Smooth muscle cell of the coronary artery (primary cell): Measurements from ENCODE around the gene TLE5. TPM values are rescaled to one million over a fixed set of nuclear protein-coding genes. Genes with fewer than 3 reads are reported as not detected.

Source experiments
- total RNA-seq: library from RNA; depleted of rRNA; stranded (reverse); fragments of >200 nt; gene quantifications from 2 replicates; pipeline ENCODE4 v1.2.3, GENCODE V29; 2014; ENCODE audit warnings: low replicate concordance

Gene TLE5, protein sequence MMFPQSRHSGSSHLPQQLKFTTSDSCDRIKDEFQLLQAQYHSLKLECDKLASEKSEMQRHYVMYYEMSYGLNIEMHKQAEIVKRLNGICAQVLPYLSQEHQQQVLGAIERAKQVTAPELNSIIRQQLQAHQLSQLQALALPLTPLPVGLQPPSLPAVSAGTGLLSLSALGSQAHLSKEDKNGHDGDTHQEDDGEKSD
- total RNA-seq, result 160 and 167 TPM in 2 replicates

DNA sequence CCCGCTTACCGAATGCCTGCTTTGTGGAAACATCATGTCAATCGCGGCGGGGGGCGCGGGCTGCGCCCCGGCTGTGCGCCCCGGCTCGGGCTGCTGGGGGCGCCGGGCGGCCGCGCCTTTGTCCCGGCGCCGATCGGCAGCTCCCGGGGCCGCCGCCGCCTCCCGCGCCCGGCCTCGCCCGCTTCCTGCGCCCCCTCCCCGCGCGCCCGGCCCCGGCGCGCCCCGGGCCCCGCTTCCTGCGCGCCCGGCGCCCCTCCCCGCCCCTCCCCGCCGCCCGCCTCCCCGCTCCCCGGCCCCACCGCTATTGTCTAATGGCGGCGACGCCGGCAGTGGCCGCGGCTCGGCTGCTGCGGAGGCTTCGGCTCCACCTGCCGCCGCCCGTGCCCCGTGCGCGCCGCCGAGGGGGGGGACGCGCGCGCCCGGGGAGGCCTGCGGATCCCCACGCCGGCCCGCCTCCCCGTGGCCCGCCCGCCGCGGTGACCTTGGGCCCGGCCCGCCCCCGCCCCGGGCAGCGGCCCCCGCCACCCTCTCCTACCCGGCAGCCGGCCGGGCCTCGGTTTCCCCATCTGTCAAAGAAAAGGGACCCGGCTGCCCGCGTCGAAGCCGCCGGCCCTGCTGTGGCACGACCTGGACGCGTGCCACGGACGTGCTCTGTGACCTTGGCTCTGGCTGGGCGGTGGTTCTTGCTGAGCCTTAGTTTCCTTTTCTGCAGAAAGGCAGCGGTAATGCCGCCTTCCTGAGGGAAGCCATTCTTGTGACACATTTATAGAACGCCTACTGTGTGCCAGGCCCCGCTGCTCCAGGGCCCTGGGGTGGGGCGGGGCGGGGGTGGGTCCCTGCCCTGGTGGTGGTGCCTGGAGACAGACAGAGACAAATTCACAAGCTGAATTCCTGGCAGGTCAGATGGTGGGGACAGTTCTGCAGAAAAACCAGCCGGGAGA is at the start of gene TLE5:
Gene TLE5 (minus strand): TSS at position 331 of the 941 bp plus-strand sequence. CDS start 295 bp downstream, at position 36.

DNA sequence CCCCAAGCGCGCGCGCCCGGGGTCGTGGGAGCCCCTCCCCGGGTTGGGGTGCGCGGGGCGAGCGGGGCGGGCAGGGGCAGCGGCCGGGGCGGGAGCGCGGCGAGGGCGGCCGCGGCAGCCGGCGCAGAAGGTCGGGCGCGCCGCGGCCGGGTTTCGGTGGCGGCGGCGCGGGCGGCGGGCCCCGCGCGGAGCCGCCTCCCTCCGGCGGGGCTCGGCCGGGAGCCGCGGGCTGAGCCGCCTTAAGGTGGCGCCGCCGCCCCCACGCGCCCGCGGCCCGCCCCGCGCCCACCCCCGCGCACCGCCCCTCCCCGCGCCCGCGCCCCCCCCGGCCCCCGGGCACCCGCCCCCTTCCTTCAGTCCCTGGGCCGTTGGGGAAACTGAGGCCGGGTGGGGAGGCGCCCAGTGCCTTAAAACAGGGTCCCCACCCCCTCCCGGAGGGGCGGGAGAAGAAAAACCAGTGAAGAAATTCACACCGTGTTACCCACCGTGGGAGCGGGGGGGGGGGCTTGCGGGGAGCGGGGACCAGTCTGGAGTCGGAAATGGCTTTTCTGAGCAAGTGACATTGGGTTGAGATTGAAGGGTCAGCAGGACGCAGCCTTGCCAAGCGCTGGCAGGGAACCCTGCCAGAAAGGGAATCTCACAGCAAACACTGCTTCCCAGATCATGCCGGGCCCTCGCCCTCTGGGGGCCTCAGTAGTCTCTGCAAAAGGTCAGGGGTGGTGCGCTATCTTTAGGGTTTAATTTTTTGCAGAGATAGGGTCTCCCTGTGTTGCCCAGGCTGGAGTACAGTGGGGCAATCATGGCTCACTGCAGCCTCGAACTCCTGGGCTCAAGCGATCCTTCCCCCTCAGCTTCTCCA is 33.0 kb downstream of the TLE5 start, which contains the start of gene TLE2:
Gene TLE2 (minus strand): TSS at position 216 of the 859 bp plus-strand sequence. CDS start 376 bp downstream, outside the sequence.

Other genes starting within 250 kb of the TLE5 start
- 3.2 and 3.3 TPM in 2 replicates for gene ZNF554, start 242.6 kb downstream of the TLE5 start, total RNA-seq
- 5.7 and 5.8 TPM in 2 replicates for gene ZNF555, start 221.0 kb downstream of the TLE5 start, total RNA-seq
- gene ZNF556, start 195.2 kb downstream of the TLE5 start, total RNA-seq, result 0.08 and 0.12 TPM in 2 replicates
- 3.7 and 4.7 TPM in 2 replicates for gene ZNF57, start 161.6 kb downstream of the TLE5 start, total RNA-seq
- gene ZNF77, start 117.5 kb downstream of the TLE5 start, total RNA-seq, result 4.6 and 5.8 TPM in 2 replicates
- 0.12 and 2.1 TPM in 2 replicates for gene TLE6, start 84.9 kb downstream of the TLE5 start, total RNA-seq
- 4.4 TPM in 2 replicates for gene TLE2, start 33.2 kb downstream of the TLE5 start, total RNA-seq
- 74.3 and 75.7 TPM in 2 replicates for gene GNA11, start 31.9 kb upstream of the TLE5 start, total RNA-seq
- gene GNA15, start 73.5 kb upstream of the TLE5 start, total RNA-seq, result 0.08 TPM in 1 of 2 replicates, not detected in the other
- not detected in 2 replicates for gene S1PR4, start 116.3 kb upstream of the TLE5 start, total RNA-seq
- 37.2 and 43.7 TPM in 2 replicates for gene NCLN, start 123.4 kb upstream of the TLE5 start, total RNA-seq
- 0.08 TPM in 1 of 2 replicates, not detected in the other for gene CELF5, start 162.2 kb upstream of the TLE5 start, total RNA-seq